ENCODE data around the gene CENPO. TPM values are rescaled to one million over a fixed set of nuclear protein-coding genes. Genes with fewer than 3 reads are reported as not detected.

The CENPO gene
- total RNA-seq, 1 donor from 2014 or later = 10.6 TPM

DNA sequence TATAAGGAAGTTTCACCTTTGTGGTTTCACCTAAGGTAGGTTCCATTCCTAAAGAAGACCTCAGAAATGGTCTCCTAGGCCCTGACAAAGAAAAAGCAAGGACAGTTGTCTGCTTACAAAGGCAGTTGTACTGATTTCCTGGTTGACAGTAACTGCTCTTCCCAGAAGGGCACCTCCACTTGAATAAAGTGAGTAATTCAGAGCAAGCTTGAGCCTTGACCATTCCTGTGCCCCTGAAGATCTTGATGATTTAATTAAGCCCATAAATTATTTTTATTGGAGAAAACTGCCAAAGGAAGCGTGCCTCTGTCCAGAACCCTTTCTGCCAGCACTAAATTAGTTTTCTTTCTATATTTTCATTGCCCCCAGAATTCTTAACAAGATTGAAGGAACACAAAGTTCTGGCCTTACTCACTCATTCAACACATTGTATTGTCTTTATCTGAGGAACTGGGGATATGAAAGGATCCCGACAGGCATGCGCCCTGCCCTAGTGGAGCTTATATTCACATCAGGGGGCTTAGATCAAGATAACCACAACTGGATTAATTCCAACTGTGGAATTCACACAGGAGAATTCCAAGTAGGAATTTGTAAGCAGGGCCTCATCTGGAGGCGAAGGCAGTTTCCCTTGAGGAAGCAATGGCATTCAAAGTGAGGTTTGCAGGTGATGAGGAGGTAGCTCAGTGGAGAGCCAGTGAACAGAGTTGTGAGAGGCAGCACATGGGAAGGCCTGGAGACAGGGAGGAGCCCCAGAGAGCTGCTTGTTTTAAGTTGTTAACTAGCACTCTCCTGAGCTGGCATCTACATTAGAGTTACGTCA, 21.2 kb upstream of the CENPO start:
- no peak overlapping the region for H3K4me3 Mint-ChIP-seq (ENCODE audit: unreplicated experiment)
- TF ChIP-seq CTCF (IDR thresholded peaks at IDR 0.05) = no peak
- no peak for DNase-seq (ENCODE audit: low spot score)
- H3K9me3 Mint-ChIP-seq (ENCODE audit: low read depth) = no peaks in the 10 kb centered on the region
- H3K27ac Mint-ChIP-seq (ENCODE audit: unreplicated experiment) = no peak overlapping the region
- no peaks in the 10 kb centered on the region for H3K27me3 Mint-ChIP-seq (ENCODE audit: low read depth)
- peaks cover 4% of the 10 kb centered on the region for H3K4me1 Mint-ChIP-seq (ENCODE audit: low read depth)
- peaks cover 17% of the 10 kb centered on the region for H3K36me3 Mint-ChIP-seq (ENCODE audit: low read depth)

GRCh38 chr2:24774373-24774772, 18.9 kb upstream of the CENPO start:
- DNase-seq (ENCODE audit: low spot score) = no peak
- no peaks in the 10 kb centered on the region for H3K9me3 Mint-ChIP-seq (ENCODE audit: low read depth)
- H3K27ac Mint-ChIP-seq (ENCODE audit: unreplicated experiment) = no peak overlapping the region

DNA sequence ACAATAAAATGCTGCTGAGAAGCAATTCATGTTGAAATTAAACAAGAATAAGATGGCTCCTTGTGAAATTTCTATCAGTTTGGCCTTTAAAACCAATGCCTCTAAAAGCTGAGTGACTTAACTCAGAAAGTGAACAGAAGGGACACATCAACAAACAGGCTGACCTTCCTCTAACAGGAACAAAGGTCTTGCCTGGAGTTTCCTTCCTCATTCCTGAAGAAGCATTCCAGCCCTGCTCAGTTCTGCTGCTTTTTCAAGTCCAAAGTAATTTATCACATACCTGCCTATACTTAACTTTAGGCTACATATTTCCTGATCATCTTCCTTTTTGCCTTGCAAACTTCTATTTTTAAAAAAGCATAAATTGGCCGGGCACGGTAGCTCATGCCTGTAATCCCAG, 14.1 kb upstream of the CENPO start:
- Mint-ChIP-seq H3K27ac (ENCODE audit: unreplicated experiment) (no peak overlapping the region), H3K27me3 (ENCODE audit: low read depth) (no peaks in the 10 kb centered on the region), H3K4me3 (ENCODE audit: unreplicated experiment) (no peak overlapping the region), H3K4me1 (ENCODE audit: low read depth) (no peaks in the 10 kb centered on the region), H3K36me3 (ENCODE audit: low read depth) (no peaks in the 10 kb centered on the region), H3K9me3 (ENCODE audit: low read depth) (no peaks in the 10 kb centered on the region)
- no peak for DNase-seq (ENCODE audit: low spot score)
- no peak for TF ChIP-seq CTCF (IDR thresholded peaks at IDR 0.05)

More at GRCh38 chr2:24774373-24774772, 18.9 kb upstream of the CENPO start:
- peaks cover 13% of the 10 kb centered on the region for H3K36me3 Mint-ChIP-seq (ENCODE audit: low read depth)
- peaks cover 4% of the 10 kb centered on the region for H3K4me1 Mint-ChIP-seq (ENCODE audit: low read depth)
- no peak for TF ChIP-seq CTCF (IDR thresholded peaks at IDR 0.05)
- no peaks in the 10 kb centered on the region for H3K27me3 Mint-ChIP-seq (ENCODE audit: low read depth)
- H3K4me3 Mint-ChIP-seq (ENCODE audit: unreplicated experiment) = no peak overlapping the region

- no peaks in the 10 kb centered on the region for H3K36me3 Mint-ChIP-seq (ENCODE audit: low read depth)
- H3K4me3 Mint-ChIP-seq (ENCODE audit: unreplicated experiment) = no peak overlapping the region
- no peak overlapping the region for H3K27ac Mint-ChIP-seq (ENCODE audit: unreplicated experiment)
- DNase-seq (ENCODE audit: low spot score) = no peak
- no peak for TF ChIP-seq CTCF (IDR thresholded peaks at IDR 0.05)
- H3K4me1 Mint-ChIP-seq (ENCODE audit: low read depth) = no peaks in the 10 kb centered on the region
- H3K27me3 Mint-ChIP-seq (ENCODE audit: low read depth) = no peaks in the 10 kb centered on the region
- no peaks in the 10 kb centered on the region for H3K9me3 Mint-ChIP-seq (ENCODE audit: low read depth)
Observed at GRCh38 chr2:24783641-24784040, 9.6 kb upstream of the CENPO start.

DNA sequence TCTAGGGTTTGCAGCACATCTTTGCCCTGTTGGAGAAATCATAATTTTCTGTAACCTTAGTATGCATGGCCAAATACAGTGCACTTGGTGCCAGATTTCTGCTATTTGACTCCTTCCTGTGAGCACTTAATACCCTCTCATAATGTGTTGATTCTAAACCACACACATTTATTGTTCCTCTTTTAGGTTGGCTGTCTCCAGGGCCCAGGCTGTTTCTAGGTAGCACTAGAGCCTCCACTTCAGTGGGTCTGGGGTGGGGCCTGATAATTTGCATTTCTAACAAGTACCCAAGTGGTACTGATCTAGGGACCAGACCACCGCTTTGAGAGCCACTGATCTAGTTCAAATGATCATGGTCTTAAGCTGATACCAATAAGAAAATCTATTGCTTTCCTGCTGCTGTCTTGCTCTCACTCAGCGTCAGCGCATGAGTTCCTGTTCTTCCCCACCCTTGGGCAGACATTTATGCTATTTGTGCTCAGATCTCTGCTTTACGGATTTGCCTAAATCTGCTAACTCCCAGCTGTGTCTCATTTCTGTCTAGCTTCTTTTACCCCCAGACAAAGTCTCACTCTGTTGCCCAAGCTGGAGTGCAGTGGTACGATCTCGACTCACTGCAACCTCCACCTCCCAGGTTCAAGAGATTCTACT, 7.4 kb upstream of the CENPO start:
- H3K27ac Mint-ChIP-seq (ENCODE audit: unreplicated experiment) = no peak overlapping the region
- no peak for DNase-seq (ENCODE audit: low spot score)

More for the DNA sequence above, 7.4 kb upstream of the CENPO start:
- no peaks in the 10 kb centered on the region for H3K27me3 Mint-ChIP-seq (ENCODE audit: low read depth)
- H3K9me3 Mint-ChIP-seq (ENCODE audit: low read depth) = no peaks in the 10 kb centered on the region
- no peaks in the 10 kb centered on the region for H3K4me1 Mint-ChIP-seq (ENCODE audit: low read depth)
- H3K4me3 Mint-ChIP-seq (ENCODE audit: unreplicated experiment) = no peak overlapping the region
- no peak for TF ChIP-seq CTCF (IDR thresholded peaks at IDR 0.05)
- H3K36me3 Mint-ChIP-seq (ENCODE audit: low read depth) = peaks cover 4% of the 10 kb centered on the region
